Loucy (cell line): ENCODE results near the gene ARRB1.

Experiments
- H2AFZ ChIP-seq: fragments of 200-600 bp; sonication (generic); 2 replicates; pipeline ENCODE4 v1.6.0; 2016; ENCODE audit warnings: antibody characterized with exemption, mild to moderate bottlenecking, low read length, moderate library complexity
- H3F3A ChIP-seq: fragments of 200-600 bp; 2 replicates; pipeline ENCODE4 v1.6.0; 2016; ENCODE audit warnings: antibody characterized with exemption, low read depth, mild to moderate bottlenecking
- H3K27me3 ChIP-seq: fragments of 200-600 bp; sonication (generic); 2 replicates; pipeline ENCODE4 v1.6.1; 2014; ENCODE audit warnings: low read length, mild to moderate bottlenecking; ENCODE audit not compliant: insufficient read depth, poor library complexity, severe bottlenecking
- H3K36me3 ChIP-seq: fragments of 200-600 bp; sonication (generic); 2 replicates; pipeline ENCODE4 v1.6.1; 2016; ENCODE audit warnings: low read length; ENCODE audit not compliant: insufficient read depth
- H3K4me1 ChIP-seq: fragments of 200-600 bp; sonication (generic); 2 replicates; pipeline ENCODE4 v1.5.1; 2014; ENCODE audit warnings: low read length, mild to moderate bottlenecking; ENCODE audit not compliant: insufficient read depth, poor library complexity, severe bottlenecking
- H3K4me2 ChIP-seq: fragments of 200-600 bp; sonication (generic); 2 replicates; pipeline ENCODE4 v1.6.0; 2014; ENCODE audit warnings: antibody characterized with exemption, low read length, low read depth, mild to moderate bottlenecking; ENCODE audit not compliant: poor library complexity, severe bottlenecking
- H3K4me3 ChIP-seq: fragments of 200-600 bp; sonication (generic); 2 replicates; pipeline ENCODE4 v1.5.1; 2014; ENCODE audit warnings: low read length, mild to moderate bottlenecking, mixed read lengths; ENCODE audit not compliant: poor library complexity, severe bottlenecking
- H3K79me2 ChIP-seq: fragments of 200-600 bp; sonication (generic); 2 replicates; pipeline ENCODE4 v1.6.1; 2014; ENCODE audit warnings: low read length; ENCODE audit not compliant: insufficient read depth
- H3K9ac ChIP-seq: fragments of 200-600 bp; sonication (generic); 2 replicates; pipeline ENCODE4 v1.6.0; 2014; ENCODE audit warnings: mild to moderate bottlenecking, low read depth, low read length, moderate library complexity; ENCODE audit not compliant: poor library complexity, severe bottlenecking
- H3K9me2 ChIP-seq: fragments of 200-600 bp; sonication (generic); replicated peaks from 2 replicates; pipeline ENCODE4 v1.6.1; 2016; ENCODE audit warnings: low read depth, low read length, mixed read lengths
- H3K9me3 ChIP-seq: fragments of 200-600 bp; sonication (generic); 2 replicates; pipeline ENCODE4 v1.6.1; 2014; ENCODE audit warnings: mild to moderate bottlenecking, antibody characterized with exemption, low read length, low read depth; ENCODE audit not compliant: insufficient read depth
- H4K20me1 ChIP-seq: fragments of 200-600 bp; sonication (generic); 2 replicates; pipeline ENCODE4 v1.6.0; 2014; ENCODE audit warnings: antibody characterized with exemption, low read length, mild to moderate bottlenecking; ENCODE audit not compliant: insufficient read depth, poor library complexity, severe bottlenecking
- EZH2phosphoT487 ChIP-seq: fragments of 200-600 bp; IDR thresholded peaks from 2 replicates; pipeline ENCODE4 v1.6.1; 2018; ENCODE audit warnings: antibody characterized with exemption, mild to moderate bottlenecking, moderate library complexity, borderline replicate concordance
- TF ChIP-seq, protein P1 (sequence below): fragments of 200-600 bp; sonication (generic); conservative IDR thresholded peaks from 2 replicates; pipeline ENCODE4 v1.5.1; 2014; ENCODE audit warnings: mild to moderate bottlenecking, antibody characterized with exemption, low read length

Gene ARRB1

DNA sequence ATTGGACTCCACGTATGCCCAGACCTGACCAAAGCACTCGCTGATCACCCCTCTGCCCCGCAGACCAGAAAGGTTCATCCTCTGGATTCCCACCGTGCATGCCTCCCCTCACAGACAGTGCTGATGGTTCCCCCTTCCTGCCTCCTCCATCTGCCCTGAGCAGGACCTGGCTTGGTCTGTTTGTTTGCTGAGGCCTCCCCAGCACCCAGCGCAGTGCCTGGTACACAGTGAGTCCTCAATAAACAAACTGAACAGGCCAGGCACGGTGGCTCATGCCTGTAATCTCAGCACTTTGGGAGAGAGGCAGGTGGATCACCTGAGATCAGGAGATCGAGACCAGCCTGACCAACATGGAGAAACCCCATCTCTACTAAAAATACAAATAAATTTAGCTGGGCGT is 24.2 kb upstream of the ARRB1 start:
- Histone ChIP-seq H3K36me3 (no peaks in the 10 kb centered on the region), H4K20me1 (no peaks in the 10 kb centered on the region), H3K27me3 (no peaks in the 10 kb centered on the region), H3K4me3 (no peak overlapping the region), H2AFZ (no peak overlapping the region), H3K9ac (no peak overlapping the region), H3K79me2 (no peaks in the 10 kb centered on the region), H3K9me2 (no peaks in the 10 kb centered on the region), H3K4me2 (no peak overlapping the region), H3F3A (no peaks in the 10 kb centered on the region), H3K9me3 (no peaks in the 10 kb centered on the region), H3K4me1 (peaks cover 24% of the 10 kb centered on the region)
- no peak for TF ChIP-seq EZH2phosphoT487
- TF ChIP-seq, protein P1, sequence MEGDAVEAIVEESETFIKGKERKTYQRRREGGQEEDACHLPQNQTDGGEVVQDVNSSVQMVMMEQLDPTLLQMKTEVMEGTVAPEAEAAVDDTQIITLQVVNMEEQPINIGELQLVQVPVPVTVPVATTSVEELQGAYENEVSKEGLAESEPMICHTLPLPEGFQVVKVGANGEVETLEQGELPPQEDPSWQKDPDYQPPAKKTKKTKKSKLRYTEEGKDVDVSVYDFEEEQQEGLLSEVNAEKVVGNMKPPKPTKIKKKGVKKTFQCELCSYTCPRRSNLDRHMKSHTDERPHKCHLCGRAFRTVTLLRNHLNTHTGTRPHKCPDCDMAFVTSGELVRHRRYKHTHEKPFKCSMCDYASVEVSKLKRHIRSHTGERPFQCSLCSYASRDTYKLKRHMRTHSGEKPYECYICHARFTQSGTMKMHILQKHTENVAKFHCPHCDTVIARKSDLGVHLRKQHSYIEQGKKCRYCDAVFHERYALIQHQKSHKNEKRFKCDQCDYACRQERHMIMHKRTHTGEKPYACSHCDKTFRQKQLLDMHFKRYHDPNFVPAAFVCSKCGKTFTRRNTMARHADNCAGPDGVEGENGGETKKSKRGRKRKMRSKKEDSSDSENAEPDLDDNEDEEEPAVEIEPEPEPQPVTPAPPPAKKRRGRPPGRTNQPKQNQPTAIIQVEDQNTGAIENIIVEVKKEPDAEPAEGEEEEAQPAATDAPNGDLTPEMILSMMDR: no peak

DNA sequence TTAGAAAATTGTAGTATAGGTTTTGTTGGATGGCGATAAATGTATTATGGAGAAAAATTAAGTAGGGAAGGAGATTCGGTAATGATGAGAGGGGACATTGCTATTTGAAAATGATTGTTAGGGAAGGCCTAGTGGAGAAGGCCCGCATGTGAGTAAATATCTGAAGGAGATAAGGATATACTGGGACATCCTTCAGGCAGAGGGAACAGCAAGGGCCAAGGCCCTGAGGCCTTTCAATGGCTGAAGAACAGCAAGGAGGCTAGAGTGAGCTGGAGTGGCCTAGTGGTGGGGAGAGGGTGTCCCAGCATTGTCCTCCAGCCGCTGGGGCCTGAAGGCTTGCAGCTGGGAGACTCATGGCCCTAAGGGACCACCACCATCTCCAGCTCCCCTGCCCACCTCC is 23.2 kb upstream of the ARRB1 start:
- Histone ChIP-seq H3F3A (peaks cover 3% of the 10 kb centered on the region), H3K9me2 (no peaks in the 10 kb centered on the region), H3K27me3 (no peaks in the 10 kb centered on the region), H3K9ac (no peak overlapping the region), H2AFZ (0 out of 2 replicates have a peak overlapping the region, but pooled peaks have one; percentile 35), H3K4me2 (no peak overlapping the region), H3K9me3 (no peaks in the 10 kb centered on the region), H3K4me1 (peaks cover 31% of the 10 kb centered on the region), H3K36me3 (no peaks in the 10 kb centered on the region), H4K20me1 (no peaks in the 10 kb centered on the region), H3K79me2 (no peaks in the 10 kb centered on the region), H3K4me3 (no peak overlapping the region)
- TF ChIP-seq EZH2phosphoT487: no peak
- TF ChIP-seq, protein P1: no peak

- no peak for TF ChIP-seq EZH2phosphoT487
- TF ChIP-seq, protein P1: no peak
- Histone ChIP-seq H3K4me2 (no peak overlapping the region), H3K9me3 (no peaks in the 10 kb centered on the region)
These were observed 21.7 kb upstream of the ARRB1 start for GRCh38 chr11:75373201-75373600.

More at GRCh38 chr11:75373201-75373600, 21.7 kb upstream of the ARRB1 start:
- no peaks in the 10 kb centered on the region for H3K36me3 ChIP-seq
- H3F3A ChIP-seq: peaks cover 11% of the 10 kb centered on the region
- H3K9me2 ChIP-seq: no peaks in the 10 kb centered on the region
- no peak overlapping the region for H2AFZ ChIP-seq
- H3K79me2 ChIP-seq: no peaks in the 10 kb centered on the region
- H3K4me1 ChIP-seq: peaks cover 42% of the 10 kb centered on the region
- no peak overlapping the region for H3K4me3 ChIP-seq
- H3K9ac ChIP-seq: no peak overlapping the region
- H3K27me3 ChIP-seq: no peaks in the 10 kb centered on the region
- H4K20me1 ChIP-seq: no peaks in the 10 kb centered on the region
